Neural progenitor cell (in vitro differentiated cells): ENCODE results near the gene SLC43A2. TPM values are rescaled to one million over a fixed set of nuclear protein-coding genes. Genes with fewer than 3 reads are reported as not detected.
A peak's percentile ranks its signal among the peaks of the same experiment; 100 is the strongest.

Experiments used
- DNase-seq: peaks from one replicate; pipeline ENCODE4 v3.0.0-alpha.2; 2016; ENCODE audit warnings: low spot score
- H2AFZ ChIP-seq: fragments of 200-600 bp; sonication (generic); replicated peaks from 2 replicates; pipeline ENCODE4 v1.6.1; 2016; ENCODE audit warnings: antibody characterized with exemption
- H3F3A ChIP-seq: fragments of 200-600 bp; sonication (generic); 2 replicates; pipeline ENCODE4 v1.6.1; 2016; ENCODE audit warnings: antibody characterized with exemption, low read depth
- H3K27ac ChIP-seq: fragments of 200-600 bp; sonication (generic); 2 replicates; pipeline ENCODE4 v1.5.1; 2016; ENCODE audit warnings: mild to moderate bottlenecking
- H3K27me3 ChIP-seq: fragments of 200-600 bp; sonication (generic); 2 replicates; pipeline ENCODE4 v1.6.1; 2016; ENCODE audit warnings: mild to moderate bottlenecking, moderate library complexity
- H3K36me3 ChIP-seq: fragments of 200-600 bp; sonication (generic); 2 replicates; pipeline ENCODE4 v1.5.1; 2016
- H3K4me1 ChIP-seq: fragments of 200-600 bp; sonication (generic); 2 replicates; pipeline ENCODE4 v1.6.1; 2016; ENCODE audit warnings: mixed run types
- H3K4me2 ChIP-seq: fragments of 200-600 bp; sonication (generic); 2 replicates; pipeline ENCODE4 v1.6.1; 2016
- H3K4me3 ChIP-seq: fragments of 200-600 bp; sonication (generic); 2 replicates; pipeline ENCODE4 v1.5.1; 2016
- H3K79me2 ChIP-seq: fragments of 200-600 bp; sonication (generic); 2 replicates; pipeline ENCODE4 v1.6.1; 2016; ENCODE audit warnings: low read depth
- H3K9ac ChIP-seq: fragments of 200-600 bp; sonication (generic); 2 replicates; pipeline ENCODE4 v1.6.1; 2016
- H3K9me3 ChIP-seq: fragments of 200-600 bp; sonication (generic); 2 replicates; pipeline ENCODE4 v1.5.1; 2016; ENCODE audit warnings: low read depth
- H4K20me1 ChIP-seq: fragments of 200-600 bp; sonication (generic); 2 replicates; pipeline ENCODE4 v1.6.1; 2016; ENCODE audit warnings: low read depth
- H3K27ac Mint-ChIP-seq: 3 replicates; pipeline ENCODE4 v1.8.0; 2021; ENCODE audit warnings: mixed read lengths
- H3K27me3 Mint-ChIP-seq: 2 replicates; pipeline ENCODE4 v1.8.0; 2022; ENCODE audit warnings: low read depth, mild to moderate bottlenecking, inconsistent platforms, moderate library complexity, mixed read lengths; ENCODE audit not compliant: insufficient read depth
- H3K36me3 Mint-ChIP-seq: 3 replicates; pipeline ENCODE4 v1.8.0; 2021; ENCODE audit warnings: mixed read lengths
- H3K4me1 Mint-ChIP-seq: 3 replicates; pipeline ENCODE4 v1.8.0; 2021; ENCODE audit warnings: mixed read lengths
- H3K4me3 Mint-ChIP-seq: 3 replicates; pipeline ENCODE4 v1.8.0; 2021; ENCODE audit warnings: mild to moderate bottlenecking, moderate library complexity, mixed read lengths
- H3K9me3 Mint-ChIP-seq: 3 replicates; pipeline ENCODE4 v1.8.0; 2020; ENCODE audit warnings: mixed read lengths
- CTCF ChIP-seq: fragments of 200-600 bp; sonication (generic); IDR thresholded peaks from 2 replicates; pipeline ENCODE4 v1.5.1; 2017; ENCODE audit warnings: antibody characterized with exemption, mild to moderate bottlenecking
- EZH2 ChIP-seq: fragments of 200-600 bp; sonication (generic); IDR thresholded peaks from 2 replicates; pipeline ENCODE4 v1.6.1; 2017; ENCODE audit warnings: antibody characterized with exemption, mild to moderate bottlenecking, moderate library complexity
- EZH2phosphoT487 ChIP-seq: fragments of 200-600 bp; sonication (generic); IDR thresholded peaks from 2 replicates; pipeline ENCODE4 v1.6.1; 2017; ENCODE audit warnings: antibody characterized with exemption
- total RNA-seq: library from RNA; depleted of rRNA; stranded (reverse); fragments of >200 nt; gene quantifications from 2 replicates; pipeline ENCODE4 v1.2.3, GENCODE V29; 2015; ENCODE audit warnings: low replicate concordance

Gene SLC43A2
- total RNA-seq, 1 donor from 2014 or later = 6.8 TPM

GRCh38 chr17:1634841-1635650 lies 6.4 kb upstream of the SLC43A2 start:
- no peak for TF ChIP-seq EZH2
- no peak for TF ChIP-seq CTCF
- no peak for TF ChIP-seq EZH2phosphoT487
- peaks cover 33% of the 10 kb centered on the region for H3K4me1 Mint-ChIP-seq
- no peak overlapping the region for H3K27ac Mint-ChIP-seq

GRCh38 chr17:1630662-1631061 lies 2.0 kb upstream of the SLC43A2 start:
- H3K36me3 Mint-ChIP-seq = no peaks in the 10 kb centered on the region
- TF ChIP-seq CTCF (no peak), EZH2phosphoT487 (no peak), EZH2 (no peak)
- no peak overlapping the region for H3K27ac Mint-ChIP-seq
- no peaks in the 10 kb centered on the region for H3K36me3 ChIP-seq
- H3K9me3 ChIP-seq = no peaks in the 10 kb centered on the region
- H3K27ac ChIP-seq = no peak overlapping the region
- peaks cover 12% of the 10 kb centered on the region for H4K20me1 ChIP-seq
- peaks cover 20% of the 10 kb centered on the region for H3K4me1 ChIP-seq
- H3K9ac ChIP-seq = no peak overlapping the region
- H3F3A ChIP-seq = peaks cover 27% of the 10 kb centered on the region
- peaks cover 28% of the 10 kb centered on the region for H3K4me1 Mint-ChIP-seq
- no peak overlapping the region for H3K4me2 ChIP-seq
- H3K27me3 ChIP-seq = peaks cover 35% of the 10 kb centered on the region
- H2AFZ ChIP-seq = no peak overlapping the region
- H3K79me2 ChIP-seq = no peaks in the 10 kb centered on the region
- no peaks in the 10 kb centered on the region for H3K9me3 Mint-ChIP-seq
- peaks cover 8% of the 10 kb centered on the region for H3K27me3 Mint-ChIP-seq
- DNase-seq = no peak
- no peak overlapping the region for H3K4me3 ChIP-seq
- peak overlapping the region; percentile 83 for H3K4me3 Mint-ChIP-seq

More at GRCh38 chr17:1634841-1635650, 6.4 kb upstream of the SLC43A2 start:
- no peaks in the 10 kb centered on the region for H3K9me3 ChIP-seq
- H3K27ac ChIP-seq = no peak overlapping the region
- no peaks in the 10 kb centered on the region for H3K79me2 ChIP-seq
- H3F3A ChIP-seq = peaks cover 14% of the 10 kb centered on the region
- no peak for DNase-seq
- no peaks in the 10 kb centered on the region for H3K36me3 ChIP-seq
- no peak overlapping the region for H3K4me3 Mint-ChIP-seq
- H3K9me3 Mint-ChIP-seq = no peaks in the 10 kb centered on the region
- H3K4me2 ChIP-seq = no peak overlapping the region
- H2AFZ ChIP-seq = no peak overlapping the region
- no peaks in the 10 kb centered on the region for H3K36me3 Mint-ChIP-seq
- peaks cover 4% of the 10 kb centered on the region for H3K27me3 Mint-ChIP-seq
- peaks cover 14% of the 10 kb centered on the region for H3K4me1 ChIP-seq
- no peak overlapping the region for H3K9ac ChIP-seq
- H3K27me3 ChIP-seq = peaks cover 19% of the 10 kb centered on the region
- no peak overlapping the region for H3K4me3 ChIP-seq
- H4K20me1 ChIP-seq = no peaks in the 10 kb centered on the region

GRCh38 chr17:1629504-1630310 lies 1.1 kb upstream of the SLC43A2 start:
- peaks cover 25% of the 10 kb centered on the region for H3K4me1 ChIP-seq
- peak overlapping the region; percentile 90 for H3K4me2 ChIP-seq
- peak overlapping the region; percentile 69 for H3K4me3 ChIP-seq
- H3K36me3 Mint-ChIP-seq = no peaks in the 10 kb centered on the region
- no peaks in the 10 kb centered on the region for H3K9me3 ChIP-seq
- peak overlapping the region; percentile 79 for H2AFZ ChIP-seq
- peaks cover 35% of the 10 kb centered on the region for H3K27me3 ChIP-seq
- peaks cover 33% of the 10 kb centered on the region for H3K4me1 Mint-ChIP-seq
- H3K9me3 Mint-ChIP-seq = no peaks in the 10 kb centered on the region
- H3K27me3 Mint-ChIP-seq = peaks cover 9% of the 10 kb centered on the region
- peak overlapping the region; percentile 83 for H3K4me3 Mint-ChIP-seq
- no peaks in the 10 kb centered on the region for H3K79me2 ChIP-seq
- H3K27ac ChIP-seq = no peak overlapping the region
- peaks cover 35% of the 10 kb centered on the region for H3F3A ChIP-seq
- no peak for TF ChIP-seq EZH2phosphoT487
- peak; percentile 57 for TF ChIP-seq CTCF
- TF ChIP-seq EZH2 = no peak
- peak; percentile 54 for DNase-seq
- peaks cover 15% of the 10 kb centered on the region for H4K20me1 ChIP-seq
- H3K36me3 ChIP-seq = no peaks in the 10 kb centered on the region
- peak overlapping the region; percentile 35 for H3K27ac Mint-ChIP-seq
- H3K9ac ChIP-seq = peak overlapping the region; percentile 52
